SK-N-SH (cell line): ENCODE data around the gene TARBP1.

Experiments
- EP300 ChIP-seq, 2 experiments: IDR thresholded peaks; 2 replicates each; pipeline versions ENCODE4 v1.4.0 to v1.6.1; 2012; ENCODE audit warnings: borderline replicate concordance in 1 of 2, low read depth in 1 of 2, low read length in 1 of 2
- MXI1 ChIP-seq: IDR thresholded peaks from 2 replicates; pipeline ENCODE4 v1.6.1; 2012; ENCODE audit warnings: mild to moderate bottlenecking, low read depth, low read length, improper control_type of control experiment
- POLR2AphosphoS5 ChIP-seq: IDR thresholded peaks from 2 replicates; pipeline ENCODE4 v1.6.1; 2012; ENCODE audit warnings: low read depth, low read length

GRCh38 chr1:234503193-234504050 is 24.4 kb upstream of the TARBP1 start:
- TF ChIP-seq EP300 (IDR thresholded peaks at IDR 0.05; ENCODE audit: borderline replicate concordance in 1 of 2, low read depth in 1 of 2, low read length in 1 of 2), result no peak
- no peak for TF ChIP-seq POLR2AphosphoS5
- TF ChIP-seq MXI1, result no peak
